Erythroblast (primary cell): ENCODE results near the gene AGO3.

Source experiments
- GATA1 ChIP-seq: IDR thresholded peaks from 2 replicates; pipeline ENCODE4 v1.6.1; 2011; ENCODE audit warnings: low read depth, mild to moderate bottlenecking, control low read depth, low read length, moderate library complexity
- POLR2A ChIP-seq: IDR thresholded peaks from 2 replicates; pipeline ENCODE4 v1.6.1; 2011; ENCODE audit warnings: mild to moderate bottlenecking, low read length

GRCh38 chr1:36119456-36119855 is 188.6 kb downstream of the AGO3 start:
- TF ChIP-seq GATA1 = no peak
- TF ChIP-seq POLR2A = no peak
